ENCODE results near the gene SLC6A15.

DNA sequence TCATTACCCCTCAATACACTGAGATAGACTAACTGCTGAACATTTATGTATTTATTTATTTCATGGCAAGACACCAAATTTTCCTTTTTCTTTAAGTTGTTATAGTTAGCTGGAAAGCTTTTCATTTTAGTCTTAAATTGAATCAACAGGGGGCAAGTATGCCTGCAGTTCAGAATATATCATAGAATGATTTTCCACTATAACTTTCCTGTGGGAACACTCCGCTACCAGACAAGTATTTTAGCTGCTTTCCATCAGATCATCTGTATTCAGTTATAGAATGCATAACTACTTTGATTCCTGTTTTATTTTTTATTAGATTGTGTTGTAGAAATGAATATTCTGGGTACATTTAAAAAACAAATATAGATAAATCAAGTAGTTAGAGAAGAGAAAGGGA is 102.0 kb downstream of the SLC6A15 start:
- TF ChIP-seq, protein P1, sequence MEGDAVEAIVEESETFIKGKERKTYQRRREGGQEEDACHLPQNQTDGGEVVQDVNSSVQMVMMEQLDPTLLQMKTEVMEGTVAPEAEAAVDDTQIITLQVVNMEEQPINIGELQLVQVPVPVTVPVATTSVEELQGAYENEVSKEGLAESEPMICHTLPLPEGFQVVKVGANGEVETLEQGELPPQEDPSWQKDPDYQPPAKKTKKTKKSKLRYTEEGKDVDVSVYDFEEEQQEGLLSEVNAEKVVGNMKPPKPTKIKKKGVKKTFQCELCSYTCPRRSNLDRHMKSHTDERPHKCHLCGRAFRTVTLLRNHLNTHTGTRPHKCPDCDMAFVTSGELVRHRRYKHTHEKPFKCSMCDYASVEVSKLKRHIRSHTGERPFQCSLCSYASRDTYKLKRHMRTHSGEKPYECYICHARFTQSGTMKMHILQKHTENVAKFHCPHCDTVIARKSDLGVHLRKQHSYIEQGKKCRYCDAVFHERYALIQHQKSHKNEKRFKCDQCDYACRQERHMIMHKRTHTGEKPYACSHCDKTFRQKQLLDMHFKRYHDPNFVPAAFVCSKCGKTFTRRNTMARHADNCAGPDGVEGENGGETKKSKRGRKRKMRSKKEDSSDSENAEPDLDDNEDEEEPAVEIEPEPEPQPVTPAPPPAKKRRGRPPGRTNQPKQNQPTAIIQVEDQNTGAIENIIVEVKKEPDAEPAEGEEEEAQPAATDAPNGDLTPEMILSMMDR (IDR thresholded peaks at IDR 0.05 in 8 of 11, conservative IDR thresholded peaks at IDR 0.05 in 3 of 11), result no peak
- TF ChIP-seq POLR2AphosphoS5 (IDR thresholded peaks at IDR 0.05) (no peak), POLR2A (IDR thresholded peaks at IDR 0.05) (no peak)
